H9 (cell line): ENCODE results near the gene ICE1. TPM values are rescaled to one million over a fixed set of nuclear protein-coding genes. Genes with fewer than 3 reads are reported as not detected.

Source experiments
- DNase-seq: peaks from one replicate; pipeline ENCODE4 v3.0.0-alpha.2; 2017
- H2AFZ ChIP-seq: one replicate; pipeline ENCODE4 v1.6.1; 2013; ENCODE audit warnings: mild to moderate bottlenecking, low read length, control low read depth, moderate library complexity
- H2AK5ac ChIP-seq: 2 replicates; pipeline ENCODE4 v1.6.1; 2013; ENCODE audit warnings: low read length, control low read depth, mixed read lengths; ENCODE audit not compliant: insufficient read length
- H2BK120ac ChIP-seq: one replicate; pipeline ENCODE4 v1.6.1; 2013; ENCODE audit warnings: low read depth, mild to moderate bottlenecking, low read length, control low read depth, inconsistent platforms; ENCODE audit not compliant: poor library complexity, severe bottlenecking
- H2BK12ac ChIP-seq: 2 replicates; pipeline ENCODE4 v1.6.1; 2013; ENCODE audit warnings: low read length, control low read depth, mixed read lengths, low read depth; ENCODE audit not compliant: insufficient read length
- H2BK15ac ChIP-seq: 2 replicates; pipeline ENCODE4 v1.6.1; 2013; ENCODE audit warnings: low read depth, low read length, control low read depth
- H2BK20ac ChIP-seq: one replicate; pipeline ENCODE4 v1.6.1; 2013; ENCODE audit warnings: low read depth, mild to moderate bottlenecking, low read length, control low read depth, inconsistent platforms; ENCODE audit not compliant: poor library complexity, severe bottlenecking
- H2BK5ac ChIP-seq: 2 replicates; pipeline ENCODE4 v1.6.1; 2013; ENCODE audit warnings: low read length, control low read depth, mixed read lengths; ENCODE audit not compliant: insufficient read length
- H3K14ac ChIP-seq: 2 replicates; pipeline ENCODE4 v1.6.1; 2013; ENCODE audit warnings: low read length, control low read depth; ENCODE audit not compliant: insufficient read depth
- H3K18ac ChIP-seq: 2 replicates; pipeline ENCODE4 v1.6.1; 2013; ENCODE audit warnings: low read depth, mild to moderate bottlenecking, mixed read lengths, low read length, control low read depth; ENCODE audit not compliant: insufficient read length
- H3K23ac ChIP-seq: 2 replicates; pipeline ENCODE4 v1.6.1; 2013; ENCODE audit warnings: low read length, control low read depth, mixed read lengths, low read depth; ENCODE audit not compliant: insufficient read length
- H3K23me2 ChIP-seq: 2 replicates; pipeline ENCODE4 v1.6.1; 2013; ENCODE audit warnings: low read depth, mild to moderate bottlenecking, mixed read lengths, low read length, control low read depth; ENCODE audit not compliant: insufficient read length, poor library complexity, severe bottlenecking
- H3K27ac ChIP-seq: 2 replicates; pipeline ENCODE4 v1.5.1; 2013; ENCODE audit warnings: low read length, control low read depth, mixed read lengths, low read depth; ENCODE audit not compliant: insufficient read length
- H3K27me3 ChIP-seq: 2 replicates; pipeline ENCODE4 v1.6.1; 2013; ENCODE audit warnings: low read length, control low read depth, inconsistent platforms; ENCODE audit not compliant: insufficient read depth
- H3K4ac ChIP-seq: 2 replicates; pipeline ENCODE4 v1.6.1; 2013; ENCODE audit warnings: low read depth, mild to moderate bottlenecking, control low read depth, inconsistent platforms, low read length, moderate library complexity
- H3K4me1 ChIP-seq: 2 replicates; pipeline ENCODE4 v1.6.1; 2013; ENCODE audit warnings: low read length, control low read depth, inconsistent platforms; ENCODE audit not compliant: insufficient read depth
- H3K4me2 ChIP-seq: 2 replicates; pipeline ENCODE4 v1.6.1; 2013; ENCODE audit warnings: low read length, control low read depth, mixed read lengths; ENCODE audit not compliant: insufficient read length, insufficient read depth
- H3K56ac ChIP-seq: 2 replicates; pipeline ENCODE4 v1.6.1; 2013; ENCODE audit warnings: low read depth, mild to moderate bottlenecking, mixed read lengths, low read length, control low read depth; ENCODE audit not compliant: insufficient read length
- H3K79me1 ChIP-seq: 2 replicates; pipeline ENCODE4 v1.6.1; 2013; ENCODE audit warnings: low read depth, mild to moderate bottlenecking, moderate library complexity, low read length, control low read depth, inconsistent platforms; ENCODE audit not compliant: insufficient read depth, poor library complexity, severe bottlenecking
- H3K79me2 ChIP-seq: 2 replicates; pipeline ENCODE4 v1.6.1; 2013; ENCODE audit warnings: low read length, control low read depth, inconsistent platforms; ENCODE audit not compliant: insufficient read depth
- H3K9ac ChIP-seq: 2 replicates; pipeline ENCODE4 v1.6.1; 2013; ENCODE audit warnings: low read length, control low read depth, mixed read lengths; ENCODE audit not compliant: insufficient read length; ENCODE audit errors: extremely low read depth
- H3K9me3 ChIP-seq: one replicate; pipeline ENCODE4 v1.6.1; 2013; ENCODE audit warnings: low read depth, low read length, inconsistent platforms; ENCODE audit not compliant: control insufficient read depth
- H3T11ph ChIP-seq: one replicate; pipeline ENCODE4 v1.6.1; 2013; ENCODE audit warnings: mild to moderate bottlenecking, low read length, control low read depth, inconsistent platforms
- H4K20me1 ChIP-seq: one replicate; pipeline ENCODE4 v1.6.1; 2013; ENCODE audit not compliant: control insufficient read depth, insufficient read length, insufficient read depth
- H4K5ac ChIP-seq: 2 replicates; pipeline ENCODE4 v1.6.1; 2013; ENCODE audit warnings: low read depth, mild to moderate bottlenecking, mixed read lengths, low read length, control low read depth; ENCODE audit not compliant: insufficient read length
- H4K8ac ChIP-seq: replicated peaks from 2 replicates; pipeline ENCODE4 v1.6.1; 2013; ENCODE audit warnings: low read length, control low read depth, mixed read lengths, low read depth; ENCODE audit not compliant: insufficient read length
- H4K91ac ChIP-seq: 2 replicates; pipeline ENCODE4 v1.6.1; 2013; ENCODE audit warnings: low read depth, mild to moderate bottlenecking, moderate library complexity, mixed read lengths, low read length, control low read depth; ENCODE audit not compliant: insufficient read length
- H3K27ac Mint-ChIP-seq, 3 experiments: 2 replicates in 2 of 3; 3 replicates in 1 of 3; pipeline ENCODE4 v1.8.0; 2020 to 2021; ENCODE audit warnings: mixed read lengths in 3 of 3, mild to moderate bottlenecking in 1 of 3, moderate library complexity in 1 of 3
- H3K27me3 Mint-ChIP-seq: 2 replicates; pipeline ENCODE4 v1.8.0; 2021; ENCODE audit warnings: low read depth, mild to moderate bottlenecking, moderate library complexity, mixed read lengths
- H3K36me3 Mint-ChIP-seq, 3 experiments: 2 replicates in 2 of 3; 3 replicates in 1 of 3; pipeline ENCODE4 v1.8.0; 2020 to 2021; ENCODE audit warnings: low read depth in 3 of 3, mixed read lengths in 3 of 3; ENCODE audit not compliant: insufficient read depth in 1 of 3
- H3K4me1 Mint-ChIP-seq, 2 experiments: 2 replicates each; pipeline ENCODE4 v1.8.0; 2020; ENCODE audit warnings: mixed read lengths in 2 of 2
- H3K4me3 Mint-ChIP-seq, 2 experiments: 2 replicates in 1 of 2; 3 replicates in 1 of 2; pipeline ENCODE4 v1.8.0; 2020 to 2021; ENCODE audit warnings: mild to moderate bottlenecking in 2 of 2, mixed read lengths in 2 of 2, moderate library complexity in 1 of 2
- H3K9me3 Mint-ChIP-seq, 2 experiments: 2 replicates in 1 of 2; 3 replicates in 1 of 2; pipeline ENCODE4 v1.8.0; 2020; ENCODE audit warnings: mild to moderate bottlenecking in 2 of 2, mixed read lengths in 2 of 2, moderate library complexity in 1 of 2
- WGBS: extraction: QIAGEN DNeasy Blood & Tissue Kit; methylation state at CpG from one replicate; pipeline ENCODE4 v1.1.7; 2013; ENCODE audit warnings: missing lambda C conversion rate, low lambda C conversion rate, mixed read lengths; ENCODE audit not compliant: insufficient read length; ENCODE audit errors: extremely low coverage; 5-methylcytosine and 5-hydroxymethylcytosine counted together
- total RNA-seq: library from RNA; stranded (reverse); gene quantifications from 2 replicates; pipeline ENCODE4 v1.2.1, GENCODE V29; 2021
- TF ChIP-seq, protein P1 (sequence below): fragments of 200-600 bp; sonication (generic); conservative IDR thresholded peaks from 3 replicates; pipeline ENCODE4 v1.8.0; 2021; ENCODE audit warnings: antibody characterized with exemption, mild to moderate bottlenecking

The ICE1 gene
- total RNA-seq, 1 experiment from 2014 or later, result 45.1 TPM

DNA sequence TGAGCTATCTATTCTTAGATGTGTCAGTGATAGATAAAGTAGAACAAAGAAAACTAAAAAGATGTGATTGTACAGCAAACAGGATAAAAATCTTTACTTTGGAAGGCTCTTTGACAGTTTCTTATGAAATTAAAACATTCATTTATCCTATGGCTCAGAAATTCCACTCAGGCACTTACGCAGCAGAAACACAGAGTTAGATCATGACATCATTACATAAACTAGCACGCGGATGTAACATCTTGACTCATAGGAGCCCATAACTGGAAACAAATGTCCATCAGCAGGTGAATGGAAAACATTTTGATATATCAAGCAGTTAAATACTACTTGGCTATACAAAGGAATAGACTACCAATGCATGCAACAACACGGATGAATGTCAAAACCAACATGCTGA, 45.3 kb downstream of the ICE1 start:
- Histone ChIP-seq H3K79me1 (no peaks in the 10 kb centered on the region), H4K5ac (no peak overlapping the region), H2BK20ac (no peak overlapping the region), H3K23me2 (no peaks in the 10 kb centered on the region), H3K14ac (no peak overlapping the region), H3K23ac (no peak overlapping the region), H3K4me2 (no peak overlapping the region), H4K20me1 (no peaks in the 10 kb centered on the region), H4K91ac (no peak overlapping the region), H2BK120ac (no peak overlapping the region), H2AFZ (no peak overlapping the region), H3K79me2 (no peaks in the 10 kb centered on the region), H4K8ac (no peak overlapping the region), H3T11ph (no peak overlapping the region), H3K4ac (no peak overlapping the region), H3K27ac (no peak overlapping the region), H3K18ac (no peak overlapping the region), H3K27me3 (no peaks in the 10 kb centered on the region), H2BK15ac (no peak overlapping the region), H3K9me3 (no peaks in the 10 kb centered on the region), H3K56ac (no peak overlapping the region), H2BK12ac (no peak overlapping the region), H3K9ac (no peak overlapping the region), H2AK5ac (no peak overlapping the region), H3K4me1 (no peaks in the 10 kb centered on the region), H2BK5ac (no peak overlapping the region)
- Mint-ChIP-seq H3K4me3 (no peak overlapping the region), H3K27ac (no peak overlapping the region), H3K27me3 (no peaks in the 10 kb centered on the region), H3K36me3 (peaks cover 5 to 56% (median 30%) of the 10 kb centered on the region in 3 experiments; a peak in 6 of 7 replicates), H3K4me1 (no peaks in the 10 kb centered on the region; a peak in 1 of 4 replicates), H3K9me3 (no peaks in the 10 kb centered on the region)
- DNase-seq, result no peak
- WGBS, result no CpG with 5 or more reads among the region's 4 CpGs
- TF ChIP-seq, protein P1, sequence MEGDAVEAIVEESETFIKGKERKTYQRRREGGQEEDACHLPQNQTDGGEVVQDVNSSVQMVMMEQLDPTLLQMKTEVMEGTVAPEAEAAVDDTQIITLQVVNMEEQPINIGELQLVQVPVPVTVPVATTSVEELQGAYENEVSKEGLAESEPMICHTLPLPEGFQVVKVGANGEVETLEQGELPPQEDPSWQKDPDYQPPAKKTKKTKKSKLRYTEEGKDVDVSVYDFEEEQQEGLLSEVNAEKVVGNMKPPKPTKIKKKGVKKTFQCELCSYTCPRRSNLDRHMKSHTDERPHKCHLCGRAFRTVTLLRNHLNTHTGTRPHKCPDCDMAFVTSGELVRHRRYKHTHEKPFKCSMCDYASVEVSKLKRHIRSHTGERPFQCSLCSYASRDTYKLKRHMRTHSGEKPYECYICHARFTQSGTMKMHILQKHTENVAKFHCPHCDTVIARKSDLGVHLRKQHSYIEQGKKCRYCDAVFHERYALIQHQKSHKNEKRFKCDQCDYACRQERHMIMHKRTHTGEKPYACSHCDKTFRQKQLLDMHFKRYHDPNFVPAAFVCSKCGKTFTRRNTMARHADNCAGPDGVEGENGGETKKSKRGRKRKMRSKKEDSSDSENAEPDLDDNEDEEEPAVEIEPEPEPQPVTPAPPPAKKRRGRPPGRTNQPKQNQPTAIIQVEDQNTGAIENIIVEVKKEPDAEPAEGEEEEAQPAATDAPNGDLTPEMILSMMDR, result no peak
